Measurements from ENCODE around the gene LMO2. TPM values are rescaled to one million over a fixed set of nuclear protein-coding genes. Genes with fewer than 3 reads are reported as not detected.

Gene LMO2
- total and polyA plus RNA-seq, 3 experiments from 2014 or later = 0.13 to 0.53 TPM; not detected in 1

DNA sequence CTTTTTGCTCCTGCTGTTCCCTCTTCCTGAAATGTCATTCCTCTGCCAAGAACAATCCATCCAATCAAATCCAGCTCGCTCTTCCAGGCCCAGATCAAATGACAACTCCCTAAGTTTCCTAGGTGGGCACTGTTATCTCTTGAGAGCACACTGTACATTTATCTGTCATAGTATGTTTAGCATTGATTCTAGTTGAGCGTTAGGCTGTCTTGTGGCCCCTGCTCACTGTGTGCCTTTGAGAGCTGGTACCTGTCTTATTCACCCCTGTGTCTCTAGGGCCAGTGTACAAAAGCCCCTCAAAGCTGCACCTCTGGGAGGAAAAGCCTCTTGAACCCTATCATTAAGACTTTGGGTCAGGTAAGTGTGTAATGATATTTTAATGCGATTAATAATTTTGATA is 7.1 kb upstream of the LMO2 start:
- Histone ChIP-seq H3K27me3 (ENCODE audit: insufficient read depth, low read length, poor library complexity, severe bottlenecking) (peaks cover 5% of the 10 kb centered on the region), H3K9me3 (ENCODE audit: low read length) (no peaks in the 10 kb centered on the region), H3K36me3 (ENCODE audit: insufficient read depth, low read length) (no peaks in the 10 kb centered on the region), H3K4me3 (ENCODE audit: low read length) (no peak overlapping the region), H3K4me1 (ENCODE audit: insufficient read depth, low read length) (peaks cover 14% of the 10 kb centered on the region), H3K27ac (ENCODE audit: low read depth, low read length) (no peak overlapping the region)
- ChIA-PET POLR2A (no interaction called here), CTCF (no interaction called here)
- Mint-ChIP-seq H3K36me3 (peaks cover 0 to 1% (median 0%) of the 10 kb centered on the region in 3 donors), H3K9me3 (peaks cover 0 to 3% (median 0%) of the 10 kb centered on the region in 5 donors), H3K27ac (no peak overlapping the region), H3K4me3 (no peak overlapping the region), H3K27me3 (peaks cover 16 to 35% of the 10 kb centered on the region in 2 donors), H3K4me1 (peaks cover 11 to 19% (median 14%) of the 10 kb centered on the region in 3 donors)
- no peak for DNase-seq

DNA sequence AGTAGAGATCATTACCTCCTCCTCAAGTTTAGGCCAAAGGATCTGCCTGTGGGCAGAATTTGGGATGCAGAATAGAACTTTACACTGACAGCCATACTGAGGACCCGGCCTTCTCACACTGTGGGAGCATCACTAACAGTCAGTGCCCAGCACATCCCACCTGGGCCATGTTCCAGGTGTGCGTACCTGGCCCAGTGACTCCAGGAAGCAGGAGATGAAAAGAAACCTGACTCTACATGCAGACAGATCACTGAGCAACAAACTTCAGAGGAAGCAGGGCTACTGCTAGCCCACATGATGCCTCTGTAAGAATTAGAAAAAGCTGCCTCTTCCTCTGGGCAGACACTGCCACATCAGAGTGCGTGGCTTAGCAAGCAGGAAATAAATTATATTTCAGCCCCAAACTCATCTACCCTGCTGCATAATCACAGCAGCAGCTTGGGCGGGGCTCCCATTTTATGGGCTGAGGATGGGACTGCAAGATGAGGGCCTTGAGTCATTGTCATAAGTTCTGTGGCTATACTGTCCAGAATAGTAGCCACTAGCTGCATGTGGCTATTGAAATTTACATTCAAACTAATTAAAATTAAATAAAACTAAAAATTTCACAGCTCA is 6.0 kb upstream of the LMO2 start:
- Histone ChIP-seq H3K36me3 (ENCODE audit: insufficient read depth, low read length) (no peaks in the 10 kb centered on the region), H3K27ac (ENCODE audit: low read depth, low read length) (no peak overlapping the region), H3K9me3 (ENCODE audit: low read length) (no peaks in the 10 kb centered on the region), H3K4me1 (ENCODE audit: insufficient read depth, low read length) (peaks cover 25% of the 10 kb centered on the region), H3K4me3 (ENCODE audit: low read length) (no peak overlapping the region), H3K27me3 (ENCODE audit: insufficient read depth, low read length, poor library complexity, severe bottlenecking) (peaks cover 5% of the 10 kb centered on the region)
- Mint-ChIP-seq H3K9me3 (peaks cover 0 to 3% (median 0%) of the 10 kb centered on the region in 5 donors), H3K4me1 (peaks cover 22 to 30% (median 25%) of the 10 kb centered on the region in 3 donors), H3K4me3 (no peak overlapping the region), H3K36me3 (peaks cover 0 to 1% (median 0%) of the 10 kb centered on the region in 3 donors), H3K27me3 (peaks cover 15 to 33% of the 10 kb centered on the region in 2 donors), H3K27ac (no peak overlapping the region)
- no peak for DNase-seq
- CTCF ChIA-PET = no interaction called here
- POLR2A ChIA-PET = no interaction called here

DNA sequence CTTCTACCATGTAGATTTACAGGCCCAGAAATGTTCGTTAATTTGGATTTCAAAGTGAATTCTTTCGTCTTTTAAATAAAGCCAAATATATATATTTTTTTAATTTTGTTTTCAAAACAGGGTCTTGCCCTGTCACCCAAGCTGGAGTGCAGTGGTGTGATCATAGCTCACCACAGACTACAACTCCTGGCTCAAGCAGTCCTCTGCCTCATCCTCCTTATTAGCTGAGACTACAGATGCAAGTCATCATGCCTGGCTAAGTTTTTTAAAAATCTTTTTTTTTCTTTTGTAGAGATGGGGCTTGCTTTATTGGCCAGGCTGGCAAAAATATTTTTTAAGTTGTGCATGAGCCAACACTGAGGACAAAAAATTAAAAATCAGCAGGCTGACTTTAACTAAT is 5.0 kb upstream of the LMO2 start:
- Histone ChIP-seq H3K4me3 (ENCODE audit: low read length) (no peak overlapping the region), H3K27ac (ENCODE audit: low read depth, low read length) (no peak overlapping the region), H3K9me3 (ENCODE audit: low read length) (no peaks in the 10 kb centered on the region), H3K27me3 (ENCODE audit: insufficient read depth, low read length, poor library complexity, severe bottlenecking) (peaks cover 8% of the 10 kb centered on the region), H3K36me3 (ENCODE audit: insufficient read depth, low read length) (no peaks in the 10 kb centered on the region), H3K4me1 (ENCODE audit: insufficient read depth, low read length) (peaks cover 27% of the 10 kb centered on the region)
- Mint-ChIP-seq H3K4me3 (no peak overlapping the region), H3K9me3 (peaks cover 0 to 3% (median 0%) of the 10 kb centered on the region in 5 donors), H3K27me3 (peaks cover 20 to 37% of the 10 kb centered on the region in 2 donors), H3K27ac (no peak overlapping the region), H3K4me1 (peaks cover 27 to 31% (median 29%) of the 10 kb centered on the region in 3 donors), H3K36me3 (peaks cover 0 to 1% (median 0%) of the 10 kb centered on the region in 3 donors)
- ChIA-PET POLR2A (no interaction called here), CTCF (no interaction called here)
- no peak for DNase-seq

DNA sequence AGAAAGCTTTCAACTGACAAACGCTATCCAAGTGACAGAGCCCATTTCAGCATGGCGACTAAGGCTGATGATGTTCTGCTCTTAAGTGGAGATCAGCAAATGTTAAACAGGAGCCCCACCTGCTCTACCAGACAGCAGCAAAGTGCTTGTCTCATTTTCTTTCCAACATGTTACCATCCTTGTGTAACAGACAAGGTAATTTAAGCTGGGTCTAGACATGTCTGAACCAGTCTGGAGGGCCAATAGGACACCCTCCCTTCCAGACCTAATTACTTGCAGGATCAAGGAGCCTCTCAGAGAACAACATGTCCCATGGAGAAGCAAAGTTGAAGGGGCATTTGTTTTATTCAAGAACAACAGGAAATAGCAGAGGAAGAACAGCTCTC is 3.9 kb upstream of the LMO2 start:
- Mint-ChIP-seq H3K9me3 (peaks cover 0 to 3% (median 0%) of the 10 kb centered on the region in 5 donors), H3K27ac (peak overlapping the region in 1 of 8 donors; percentile 2), H3K4me3 (no peak overlapping the region), H3K27me3 (peaks cover 24 to 28% of the 10 kb centered on the region in 2 donors), H3K36me3 (no peaks in the 10 kb centered on the region), H3K4me1 (peaks cover 27 to 31% (median 29%) of the 10 kb centered on the region in 3 donors)
- Histone ChIP-seq H3K27ac (ENCODE audit: low read depth, low read length) (no peak overlapping the region), H3K27me3 (ENCODE audit: insufficient read depth, low read length, poor library complexity, severe bottlenecking) (peaks cover 9% of the 10 kb centered on the region), H3K4me1 (ENCODE audit: insufficient read depth, low read length) (peaks cover 27% of the 10 kb centered on the region), H3K4me3 (ENCODE audit: low read length) (no peak overlapping the region), H3K36me3 (ENCODE audit: insufficient read depth, low read length) (no peaks in the 10 kb centered on the region), H3K9me3 (ENCODE audit: low read length) (no peaks in the 10 kb centered on the region)
- ChIA-PET POLR2A (no interaction called here), CTCF (no interaction called here)
- no peak for DNase-seq

DNA sequence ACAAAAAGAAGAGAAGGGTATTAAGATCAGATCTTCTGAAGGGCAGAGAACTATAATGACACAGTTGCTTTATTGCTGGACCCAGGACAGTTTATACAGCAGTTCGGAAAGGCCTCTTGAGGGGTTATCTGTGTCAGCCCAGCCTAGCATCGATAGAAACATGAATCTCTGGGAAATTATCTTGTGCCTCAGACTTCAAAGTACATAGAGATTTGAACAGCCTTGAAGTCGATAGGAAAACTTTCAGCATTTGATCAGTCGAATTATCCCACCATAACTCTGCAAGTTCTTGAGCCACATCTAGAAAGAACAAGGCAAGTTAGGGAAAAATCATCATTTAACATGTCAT is 2.5 kb upstream of the LMO2 start:
- Mint-ChIP-seq H3K9me3 (peaks cover 0 to 3% (median 0%) of the 10 kb centered on the region in 5 donors), H3K27ac (peak overlapping the region in 5 of 8 donors; percentile 11 to 92 (median 69)), H3K4me3 (peak overlapping the region; percentile 37 to 85 (median 80)), H3K27me3 (peaks cover 23 to 24% of the 10 kb centered on the region in 2 donors), H3K36me3 (no peaks in the 10 kb centered on the region), H3K4me1 (peaks cover 27 to 31% (median 29%) of the 10 kb centered on the region in 3 donors)
- Histone ChIP-seq H3K4me3 (ENCODE audit: low read length) (peak overlapping the region; percentile 33), H3K27ac (ENCODE audit: low read depth, low read length) (no peak overlapping the region), H3K27me3 (ENCODE audit: insufficient read depth, low read length, poor library complexity, severe bottlenecking) (peaks cover 9% of the 10 kb centered on the region), H3K36me3 (ENCODE audit: insufficient read depth, low read length) (no peaks in the 10 kb centered on the region), H3K4me1 (ENCODE audit: insufficient read depth, low read length) (peaks cover 27% of the 10 kb centered on the region), H3K9me3 (ENCODE audit: low read length) (no peaks in the 10 kb centered on the region)
- CTCF ChIA-PET = no interaction called here
- DNase-seq = no peak
- POLR2A ChIA-PET = no interaction called here

DNA sequence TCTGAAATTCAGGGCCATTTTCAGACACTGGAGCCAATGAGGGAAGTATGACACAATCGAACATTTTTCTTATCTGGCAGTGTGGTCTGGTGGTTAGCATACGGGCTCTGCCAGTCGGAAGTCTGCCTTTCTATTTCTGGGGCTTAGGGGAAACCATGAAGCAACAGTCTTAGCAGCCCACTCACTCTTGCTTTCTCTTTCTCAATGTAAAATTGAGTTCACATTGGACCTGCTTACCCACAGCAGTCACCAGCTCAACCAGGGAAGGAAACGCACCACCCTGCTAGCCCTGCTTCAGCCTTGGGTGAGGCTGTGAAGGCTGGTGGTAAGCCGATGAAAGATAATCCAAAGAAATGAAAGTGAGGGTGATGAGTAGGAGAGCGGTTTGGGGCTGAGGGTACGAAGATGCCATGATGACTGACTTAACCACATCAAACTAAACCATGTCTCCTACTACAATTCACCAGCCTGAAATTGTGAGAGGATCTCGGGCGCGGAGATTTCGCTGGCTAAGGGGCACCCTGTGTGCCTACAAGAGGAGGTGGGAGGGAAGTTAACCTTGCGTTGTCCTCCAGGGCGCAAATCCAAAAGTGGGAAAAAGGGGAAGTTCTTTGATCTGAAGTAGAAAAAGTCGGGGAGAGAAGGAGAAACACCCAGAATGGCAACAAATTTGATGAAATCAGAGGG is 2.0 kb upstream of the LMO2 start:
- Mint-ChIP-seq H3K27me3 (peaks cover 27% of the 10 kb centered on the region in 2 donors), H3K9me3 (peaks cover 0 to 3% (median 0%) of the 10 kb centered on the region in 5 donors), H3K27ac (peak overlapping the region; percentile 4 to 92 (median 58)), H3K4me3 (peak overlapping the region; percentile 37 to 85 (median 80)), H3K4me1 (peaks cover 27 to 31% (median 29%) of the 10 kb centered on the region in 3 donors), H3K36me3 (no peaks in the 10 kb centered on the region)
- Histone ChIP-seq H3K9me3 (ENCODE audit: low read length) (no peaks in the 10 kb centered on the region), H3K4me3 (ENCODE audit: low read length) (peak overlapping the region; percentile 33), H3K27me3 (ENCODE audit: insufficient read depth, low read length, poor library complexity, severe bottlenecking) (peaks cover 9% of the 10 kb centered on the region), H3K27ac (ENCODE audit: low read depth, low read length) (peak overlapping the region; percentile 40), H3K4me1 (ENCODE audit: insufficient read depth, low read length) (peaks cover 27% of the 10 kb centered on the region), H3K36me3 (ENCODE audit: insufficient read depth, low read length) (no peaks in the 10 kb centered on the region)
- ChIA-PET POLR2A (no interaction called here), CTCF (no interaction called here)
- DNase-seq = peak; percentile 7 to 81 (median 67)

DNA sequence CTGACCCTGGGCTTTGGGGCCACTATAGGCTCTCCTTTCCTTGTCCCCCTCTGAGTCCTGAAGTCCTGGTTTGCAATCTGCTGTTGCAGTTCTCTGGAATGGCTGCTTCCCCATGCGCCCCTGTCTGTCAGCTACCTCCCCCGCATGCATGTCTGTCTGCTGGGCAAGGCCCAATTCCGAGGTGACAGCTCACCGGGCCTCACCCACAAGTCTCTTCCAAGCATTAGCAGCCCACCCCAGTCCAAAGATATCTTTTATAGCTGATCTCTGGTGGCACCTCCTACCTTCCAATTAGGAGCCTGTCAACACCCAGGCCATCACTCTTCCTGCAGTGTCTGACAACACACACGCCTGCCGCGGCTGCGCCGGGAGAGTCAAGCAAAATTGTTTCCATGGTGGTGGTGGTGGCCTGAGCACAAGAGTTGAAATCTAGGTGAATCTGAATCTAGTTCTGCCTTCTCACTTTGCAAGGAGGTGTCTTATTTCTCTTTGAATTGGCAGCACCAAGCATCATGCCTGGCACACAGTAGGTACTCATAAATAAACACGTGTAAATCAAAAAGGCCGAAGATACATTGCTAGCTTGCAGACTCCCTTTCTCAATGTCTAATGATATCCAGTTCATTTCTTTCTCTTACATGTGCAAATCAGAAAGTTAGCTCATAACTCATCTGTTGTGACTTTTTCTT is 1.2 kb upstream of the LMO2 start:
- peak overlapping the region; percentile 37 to 85 (median 80) for H3K4me3 Mint-ChIP-seq
- peaks cover 32 to 35% of the 10 kb centered on the region in 2 donors for H3K27me3 Mint-ChIP-seq
- ChIA-PET POLR2A (no interaction called here), CTCF (no interaction called here)
- Histone ChIP-seq H3K9me3 (ENCODE audit: low read length) (no peaks in the 10 kb centered on the region), H3K4me1 (ENCODE audit: insufficient read depth, low read length) (peaks cover 27% of the 10 kb centered on the region), H3K27ac (ENCODE audit: low read depth, low read length) (peak overlapping the region; percentile 40), H3K4me3 (ENCODE audit: low read length) (peak overlapping the region; percentile 33), H3K36me3 (ENCODE audit: insufficient read depth, low read length) (no peaks in the 10 kb centered on the region), H3K27me3 (ENCODE audit: insufficient read depth, low read length, poor library complexity, severe bottlenecking) (peaks cover 9% of the 10 kb centered on the region)
- peaks cover 0 to 5% (median 0%) of the 10 kb centered on the region in 5 donors for H3K9me3 Mint-ChIP-seq
- no peaks in the 10 kb centered on the region for H3K36me3 Mint-ChIP-seq
- peaks cover 27 to 31% (median 29%) of the 10 kb centered on the region in 3 donors for H3K4me1 Mint-ChIP-seq
- no peak for DNase-seq
- H3K27ac Mint-ChIP-seq = peak overlapping the region in 6 of 8 donors; percentile 11 to 85 (median 68)

DNA sequence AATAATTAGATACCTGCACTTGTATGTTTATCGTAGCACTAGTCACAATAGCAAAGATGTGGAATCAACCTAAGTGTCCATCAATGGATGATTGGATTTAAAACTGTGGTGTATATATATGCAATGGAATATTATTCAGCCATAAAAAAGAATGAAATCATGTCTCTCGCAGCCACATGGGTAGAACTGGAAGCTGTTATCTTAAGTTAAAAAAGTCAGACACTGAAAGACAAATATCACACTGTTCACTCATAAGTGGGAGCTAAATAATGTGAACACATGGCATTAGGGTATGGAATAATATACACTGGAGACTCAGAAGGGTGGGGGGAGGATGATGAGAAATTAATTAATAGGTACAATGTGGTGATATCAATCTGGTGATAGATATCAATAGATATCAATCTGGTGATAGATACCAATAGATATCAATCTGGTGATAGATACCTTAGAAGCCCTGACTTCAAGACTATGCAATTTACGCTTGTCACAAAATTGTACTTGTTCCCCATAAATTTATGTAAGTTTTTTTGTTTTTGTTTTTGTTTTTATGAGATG is 2.0 kb downstream of the LMO2 start:
- H3K27me3 ChIP-seq (ENCODE audit: insufficient read depth, low read length, poor library complexity, severe bottlenecking) = peaks cover 8% of the 10 kb centered on the region
- CTCF ChIA-PET = no interaction called here
- H3K27me3 Mint-ChIP-seq = peaks cover 40 to 42% of the 10 kb centered on the region in 2 donors
- no peak overlapping the region for H3K4me3 Mint-ChIP-seq
- no peaks in the 10 kb centered on the region for H3K9me3 ChIP-seq (ENCODE audit: low read length)
- DNase-seq = no peak
- H3K36me3 Mint-ChIP-seq = no peaks in the 10 kb centered on the region
- no peak overlapping the region for H3K4me3 ChIP-seq (ENCODE audit: low read length)
- H3K27ac ChIP-seq (ENCODE audit: low read depth, low read length) = no peak overlapping the region
- H3K4me1 Mint-ChIP-seq = peaks cover 22 to 27% (median 22%) of the 10 kb centered on the region in 3 donors
- H3K36me3 ChIP-seq (ENCODE audit: insufficient read depth, low read length) = no peaks in the 10 kb centered on the region
- peaks cover 0 to 5% (median 0%) of the 10 kb centered on the region in 5 donors for H3K9me3 Mint-ChIP-seq
- POLR2A ChIA-PET = no interaction called here
- no peak overlapping the region for H3K27ac Mint-ChIP-seq
- H3K4me1 ChIP-seq (ENCODE audit: insufficient read depth, low read length) = peaks cover 22% of the 10 kb centered on the region

Measured in CD8-positive, alpha-beta memory T cell (primary cell).